ENCODE results near the gene LRP2BP.
A peak's percentile ranks its signal among the peaks of the same experiment; 100 is the strongest.

The LRP2BP gene

GRCh38 chr4:185408432-185408831 lies 12.7 kb upstream of the LRP2BP start:
- peaks cover 11% of the 10 kb centered on the region for H3K4me1 Mint-ChIP-seq (ENCODE audit: low read depth)
- no peak overlapping the region for H3K4me3 Mint-ChIP-seq
- H3K36me3 Mint-ChIP-seq (ENCODE audit: low read depth) = peaks cover 72% of the 10 kb centered on the region
- no peaks in the 10 kb centered on the region for H3K9me3 Mint-ChIP-seq
- H3K27me3 Mint-ChIP-seq = no peaks in the 10 kb centered on the region
- no peak for DNase-seq
- no peak overlapping the region for H3K27ac Mint-ChIP-seq

GRCh38 chr4:185405296-185405999 lies 9.7 kb upstream of the LRP2BP start:
- no peak overlapping the region for H3K4me3 Mint-ChIP-seq
- H3K27me3 Mint-ChIP-seq = no peaks in the 10 kb centered on the region
- DNase-seq = no peak
- H3K27ac Mint-ChIP-seq = peak overlapping the region; percentile 76
- peaks cover 11% of the 10 kb centered on the region for H3K4me1 Mint-ChIP-seq (ENCODE audit: low read depth)
- H3K36me3 Mint-ChIP-seq (ENCODE audit: low read depth) = peaks cover 78% of the 10 kb centered on the region
- no peaks in the 10 kb centered on the region for H3K9me3 Mint-ChIP-seq

- no peak overlapping the region for H3K4me3 Mint-ChIP-seq
- H3K36me3 Mint-ChIP-seq (ENCODE audit: low read depth) = peaks cover 85% of the 10 kb centered on the region
- H3K9me3 Mint-ChIP-seq = no peaks in the 10 kb centered on the region
- peaks cover 22% of the 10 kb centered on the region for H3K4me1 Mint-ChIP-seq (ENCODE audit: low read depth)
- H3K27me3 Mint-ChIP-seq = no peaks in the 10 kb centered on the region
- no peak for DNase-seq
- H3K27ac Mint-ChIP-seq = no peak overlapping the region
Measured at GRCh38 chr4:185404031-185404430, 8.3 kb upstream of the LRP2BP start.

GRCh38 chr4:185399466-185399865 lies 3.7 kb upstream of the LRP2BP start:
- Mint-ChIP-seq H3K9me3 (no peaks in the 10 kb centered on the region), H3K4me1 (ENCODE audit: low read depth) (peaks cover 43% of the 10 kb centered on the region), H3K27ac (no peak overlapping the region), H3K4me3 (no peak overlapping the region), H3K36me3 (ENCODE audit: low read depth) (peaks cover 68% of the 10 kb centered on the region), H3K27me3 (no peaks in the 10 kb centered on the region)
- DNase-seq = no peak

GRCh38 chr4:185398618-185399017 lies 2.9 kb upstream of the LRP2BP start:
- no peak overlapping the region for H3K27ac Mint-ChIP-seq
- peaks cover 64% of the 10 kb centered on the region for H3K36me3 Mint-ChIP-seq (ENCODE audit: low read depth)
- DNase-seq = no peak
- peaks cover 52% of the 10 kb centered on the region for H3K4me1 Mint-ChIP-seq (ENCODE audit: low read depth)
- H3K4me3 Mint-ChIP-seq = no peak overlapping the region
- H3K27me3 Mint-ChIP-seq = no peaks in the 10 kb centered on the region
- H3K9me3 Mint-ChIP-seq = no peaks in the 10 kb centered on the region

- peak within 1 kb of the TSS; percentile 97 for H3K27ac Mint-ChIP-seq
- no peaks in the 10 kb centered on the region for H3K27me3 Mint-ChIP-seq
- no peak for DNase-seq
- H3K9me3 Mint-ChIP-seq = no peaks in the 10 kb centered on the region
- peak within 1 kb of the TSS; percentile 87 for H3K4me3 Mint-ChIP-seq
- peaks cover 54% of the 10 kb centered on the region for H3K4me1 Mint-ChIP-seq (ENCODE audit: low read depth)
- H3K36me3 Mint-ChIP-seq (ENCODE audit: low read depth) = peaks cover 50% of the 10 kb centered on the region
Measured at GRCh38 chr4:185396724-185397385, 1.1 kb upstream of the LRP2BP start, which contains the start of gene ANKRD37. ANKRD37 (plus strand) TSS chr4:185396841; CDS start chr4:185396924, 83 bp downstream.

- Mint-ChIP-seq H3K4me1 (ENCODE audit: low read depth) (peaks cover 54% of the 10 kb centered on the region), H3K36me3 (ENCODE audit: low read depth) (peaks cover 43% of the 10 kb centered on the region), H3K27me3 (no peaks in the 10 kb centered on the region), H3K9me3 (no peaks in the 10 kb centered on the region), H3K27ac (peak overlapping the region; percentile 97), H3K4me3 (peak overlapping the region; percentile 87)
- peak; percentile 99 for DNase-seq
Measured at GRCh38 chr4:185395956-185396723, 416 bp upstream of the LRP2BP start.

- DNase-seq = no peak
- Mint-ChIP-seq H3K9me3 (no peaks in the 10 kb centered on the region), H3K4me1 (ENCODE audit: low read depth) (peaks cover 50% of the 10 kb centered on the region), H3K36me3 (ENCODE audit: low read depth) (peaks cover 28% of the 10 kb centered on the region), H3K27me3 (no peaks in the 10 kb centered on the region), H3K27ac (peak overlapping the region; percentile 88), H3K4me3 (peak overlapping the region; percentile 87)
Measured at GRCh38 chr4:185394568-185395237, 1.0 kb downstream of the LRP2BP start.

GRCh38 chr4:185392156-185392555 lies 3.6 kb downstream of the LRP2BP start:
- no peak for DNase-seq
- Mint-ChIP-seq H3K27ac (no peak overlapping the region), H3K36me3 (ENCODE audit: low read depth) (peaks cover 3% of the 10 kb centered on the region), H3K27me3 (no peaks in the 10 kb centered on the region), H3K4me1 (ENCODE audit: low read depth) (peaks cover 27% of the 10 kb centered on the region), H3K9me3 (no peaks in the 10 kb centered on the region), H3K4me3 (no peak overlapping the region)

- no peak for DNase-seq
- no peak overlapping the region for H3K4me3 Mint-ChIP-seq
- peaks cover 3% of the 10 kb centered on the region for H3K27me3 Mint-ChIP-seq
- peaks cover 22% of the 10 kb centered on the region for H3K4me1 Mint-ChIP-seq (ENCODE audit: low read depth)
- H3K36me3 Mint-ChIP-seq (ENCODE audit: low read depth) = peaks cover 2% of the 10 kb centered on the region
- no peaks in the 10 kb centered on the region for H3K9me3 Mint-ChIP-seq
- no peak overlapping the region for H3K27ac Mint-ChIP-seq
Measured at GRCh38 chr4:185390941-185391340, 4.8 kb downstream of the LRP2BP start.

- Mint-ChIP-seq H3K4me3 (no peak overlapping the region), H3K36me3 (ENCODE audit: low read depth) (no peaks in the 10 kb centered on the region), H3K4me1 (ENCODE audit: low read depth) (peaks cover 12% of the 10 kb centered on the region), H3K27ac (no peak overlapping the region), H3K27me3 (peaks cover 27% of the 10 kb centered on the region), H3K9me3 (no peaks in the 10 kb centered on the region)
- DNase-seq = no peak
Measured at GRCh38 chr4:185387957-185388356, 7.8 kb downstream of the LRP2BP start.

- DNase-seq = no peak
- no peak overlapping the region for H3K27ac Mint-ChIP-seq
- peaks cover 27% of the 10 kb centered on the region for H3K27me3 Mint-ChIP-seq
- H3K9me3 Mint-ChIP-seq = peaks cover 7% of the 10 kb centered on the region
- H3K4me3 Mint-ChIP-seq = no peak overlapping the region
- peaks cover 12% of the 10 kb centered on the region for H3K4me1 Mint-ChIP-seq (ENCODE audit: low read depth)
- no peaks in the 10 kb centered on the region for H3K36me3 Mint-ChIP-seq (ENCODE audit: low read depth)
Measured at GRCh38 chr4:185384930-185385331, 10.8 kb downstream of the LRP2BP start.

- Mint-ChIP-seq H3K36me3 (ENCODE audit: low read depth) (no peaks in the 10 kb centered on the region), H3K27me3 (peaks cover 27% of the 10 kb centered on the region), H3K4me3 (no peak overlapping the region), H3K4me1 (ENCODE audit: low read depth) (peaks cover 12% of the 10 kb centered on the region), H3K9me3 (peaks cover 7% of the 10 kb centered on the region), H3K27ac (no peak overlapping the region)
- DNase-seq = no peak
Measured at GRCh38 chr4:185384061-185384460, 11.7 kb downstream of the LRP2BP start.

GRCh38 chr4:185383451-185383850 lies 12.3 kb downstream of the LRP2BP start:
- H3K4me3 Mint-ChIP-seq = no peak overlapping the region
- peaks cover 27% of the 10 kb centered on the region for H3K27me3 Mint-ChIP-seq
- peaks cover 7% of the 10 kb centered on the region for H3K9me3 Mint-ChIP-seq
- H3K4me1 Mint-ChIP-seq (ENCODE audit: low read depth) = peaks cover 12% of the 10 kb centered on the region
- H3K36me3 Mint-ChIP-seq (ENCODE audit: low read depth) = no peaks in the 10 kb centered on the region
- DNase-seq = no peak
- no peak overlapping the region for H3K27ac Mint-ChIP-seq

Data from activated T-cell treated with anti-CD3 and anti-CD28 coated beads, Interleukin-2, amount 50 U/mL, for 24 hours (primary cell).